ENCODE data around the gene ZNF578.
"Not testable (repeated sequence)": the region's sequence is repeated elsewhere in the genome, so short reads cannot be mapped to it uniquely, and the experiment has no call there.

The ZNF578 gene

DNA sequence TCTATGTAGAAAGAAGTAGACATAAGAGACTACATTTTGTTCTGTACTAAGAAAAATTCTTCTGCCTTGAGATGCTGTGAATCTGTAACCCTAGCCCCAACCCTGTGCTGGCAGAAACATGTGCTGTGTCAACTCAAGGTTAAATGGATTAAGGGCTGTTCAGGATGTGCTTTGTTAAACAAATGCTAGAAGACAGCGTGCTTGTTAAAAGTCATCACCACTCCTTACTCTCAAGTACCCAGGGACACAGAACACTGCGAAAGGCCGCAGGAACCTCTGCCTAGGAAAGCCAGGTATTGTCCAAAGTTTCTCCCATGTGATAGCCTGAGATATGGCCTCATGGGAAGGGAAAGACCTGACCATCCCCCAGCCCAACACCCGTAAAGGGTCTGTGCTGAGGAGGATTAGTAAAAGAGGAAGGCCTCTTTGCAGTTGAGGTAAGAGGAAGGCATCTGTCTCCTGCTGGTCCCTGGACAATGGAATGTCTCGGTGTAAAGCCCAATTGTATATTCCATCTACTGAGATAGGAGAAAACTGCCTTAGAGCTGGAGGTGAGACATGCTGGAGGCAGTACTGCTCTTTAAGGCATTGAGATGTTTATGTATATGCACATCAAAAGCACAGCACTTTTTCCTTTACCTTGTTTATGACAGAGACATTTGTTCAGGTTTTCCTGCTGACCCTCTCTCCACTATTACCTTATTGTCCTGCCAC is 105.5 kb downstream of the ZNF578 start:
- not testable (repeated sequence) for DNase-seq (ENCODE audit: low read depth in 2 of 2)

DNA sequence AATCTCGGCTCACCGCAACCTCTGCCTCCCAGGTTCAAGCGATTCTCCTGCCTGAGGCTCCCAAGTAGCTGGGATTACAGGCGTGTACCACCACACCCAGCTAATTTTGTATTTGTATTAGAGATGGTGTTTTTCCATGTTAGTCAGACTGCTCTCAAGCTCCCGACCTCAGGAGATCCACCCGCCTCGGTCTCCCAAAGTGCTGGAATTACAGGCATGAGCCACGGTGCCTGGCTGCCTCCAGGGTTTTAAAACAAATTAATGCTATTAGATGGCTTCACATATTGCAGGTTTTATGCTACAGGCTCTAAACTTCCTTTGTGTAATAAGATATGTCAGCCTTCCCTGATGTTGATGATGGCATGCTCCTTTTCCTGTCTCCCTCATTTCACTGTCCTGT is 108.3 kb downstream of the ZNF578 start:
- not testable (repeated sequence) for DNase-seq (ENCODE audit: low read depth in 2 of 2)
